Measurements from ENCODE around the gene CCL3. TPM values are rescaled to one million over a fixed set of nuclear protein-coding genes. Genes with fewer than 3 reads are reported as not detected.

Gene CCL3
- total RNA-seq, 1 donor from 2014 or later = not detected

- no peak overlapping the region for H3K4me3 Mint-ChIP-seq (ENCODE audit: unreplicated experiment)
- H3K27ac Mint-ChIP-seq (ENCODE audit: unreplicated experiment) = no peak overlapping the region
- no peaks in the 10 kb centered on the region for H3K4me1 Mint-ChIP-seq (ENCODE audit: low read depth)
- no peak for DNase-seq (ENCODE audit: low spot score)
- H3K27me3 Mint-ChIP-seq (ENCODE audit: low read depth) = peaks cover 16% of the 10 kb centered on the region
- peaks cover 2% of the 10 kb centered on the region for H3K9me3 Mint-ChIP-seq (ENCODE audit: low read depth)
- no peak for TF ChIP-seq CTCF (IDR thresholded peaks at IDR 0.05)
- no peaks in the 10 kb centered on the region for H3K36me3 Mint-ChIP-seq (ENCODE audit: low read depth)
Measured at GRCh38 chr17:36071751-36072150, 18.2 kb downstream of the CCL3 start.

GRCh38 chr17:36070427-36070826 lies 19.5 kb downstream of the CCL3 start:
- TF ChIP-seq CTCF (IDR thresholded peaks at IDR 0.05) = no peak
- Mint-ChIP-seq H3K27ac (ENCODE audit: unreplicated experiment) (no peak overlapping the region), H3K36me3 (ENCODE audit: low read depth) (no peaks in the 10 kb centered on the region), H3K27me3 (ENCODE audit: low read depth) (peaks cover 16% of the 10 kb centered on the region), H3K4me1 (ENCODE audit: low read depth) (no peaks in the 10 kb centered on the region), H3K9me3 (ENCODE audit: low read depth) (peaks cover 3% of the 10 kb centered on the region), H3K4me3 (ENCODE audit: unreplicated experiment) (no peak overlapping the region)
- no peak for DNase-seq (ENCODE audit: low spot score)

- Mint-ChIP-seq H3K27ac (ENCODE audit: unreplicated experiment) (no peak overlapping the region), H3K9me3 (ENCODE audit: low read depth) (peaks cover 3% of the 10 kb centered on the region), H3K4me3 (ENCODE audit: unreplicated experiment) (no peak overlapping the region), H3K4me1 (ENCODE audit: low read depth) (no peaks in the 10 kb centered on the region), H3K27me3 (ENCODE audit: low read depth) (peaks cover 24% of the 10 kb centered on the region), H3K36me3 (ENCODE audit: low read depth) (no peaks in the 10 kb centered on the region)
- no peak for DNase-seq (ENCODE audit: low spot score)
- no peak for TF ChIP-seq CTCF (IDR thresholded peaks at IDR 0.05)
Measured at GRCh38 chr17:36069136-36069535, 20.8 kb downstream of the CCL3 start.

GRCh38 chr17:36068524-36068923 lies 21.4 kb downstream of the CCL3 start:
- no peak for DNase-seq (ENCODE audit: low spot score)
- Mint-ChIP-seq H3K27ac (ENCODE audit: unreplicated experiment) (no peak overlapping the region), H3K4me1 (ENCODE audit: low read depth) (no peaks in the 10 kb centered on the region), H3K27me3 (ENCODE audit: low read depth) (peaks cover 26% of the 10 kb centered on the region), H3K9me3 (ENCODE audit: low read depth) (peaks cover 3% of the 10 kb centered on the region), H3K4me3 (ENCODE audit: unreplicated experiment) (no peak overlapping the region), H3K36me3 (ENCODE audit: low read depth) (no peaks in the 10 kb centered on the region)
- TF ChIP-seq CTCF (IDR thresholded peaks at IDR 0.05) = no peak

- H3K27ac Mint-ChIP-seq (ENCODE audit: unreplicated experiment) = no peak overlapping the region
- H3K4me1 Mint-ChIP-seq (ENCODE audit: low read depth) = no peaks in the 10 kb centered on the region
- no peak for DNase-seq (ENCODE audit: low spot score)
- H3K36me3 Mint-ChIP-seq (ENCODE audit: low read depth) = no peaks in the 10 kb centered on the region
- TF ChIP-seq CTCF (IDR thresholded peaks at IDR 0.05) = no peak
- H3K27me3 Mint-ChIP-seq (ENCODE audit: low read depth) = peaks cover 21% of the 10 kb centered on the region
- H3K4me3 Mint-ChIP-seq (ENCODE audit: unreplicated experiment) = no peak overlapping the region
- peaks cover 3% of the 10 kb centered on the region for H3K9me3 Mint-ChIP-seq (ENCODE audit: low read depth)
Measured at GRCh38 chr17:36066365-36066985, 23.5 kb downstream of the CCL3 start.
